Measurements from ENCODE around the gene MGST2.
A peak's percentile ranks its signal among the peaks of the same experiment; 100 is the strongest.

Gene MGST2

GRCh38 chr4:139734875-139735380, 69.3 kb downstream of the MGST2 start:
- peak; percentile 88 for DNase-seq (ENCODE audit: low read depth)
- TF ChIP-seq, protein P1, sequence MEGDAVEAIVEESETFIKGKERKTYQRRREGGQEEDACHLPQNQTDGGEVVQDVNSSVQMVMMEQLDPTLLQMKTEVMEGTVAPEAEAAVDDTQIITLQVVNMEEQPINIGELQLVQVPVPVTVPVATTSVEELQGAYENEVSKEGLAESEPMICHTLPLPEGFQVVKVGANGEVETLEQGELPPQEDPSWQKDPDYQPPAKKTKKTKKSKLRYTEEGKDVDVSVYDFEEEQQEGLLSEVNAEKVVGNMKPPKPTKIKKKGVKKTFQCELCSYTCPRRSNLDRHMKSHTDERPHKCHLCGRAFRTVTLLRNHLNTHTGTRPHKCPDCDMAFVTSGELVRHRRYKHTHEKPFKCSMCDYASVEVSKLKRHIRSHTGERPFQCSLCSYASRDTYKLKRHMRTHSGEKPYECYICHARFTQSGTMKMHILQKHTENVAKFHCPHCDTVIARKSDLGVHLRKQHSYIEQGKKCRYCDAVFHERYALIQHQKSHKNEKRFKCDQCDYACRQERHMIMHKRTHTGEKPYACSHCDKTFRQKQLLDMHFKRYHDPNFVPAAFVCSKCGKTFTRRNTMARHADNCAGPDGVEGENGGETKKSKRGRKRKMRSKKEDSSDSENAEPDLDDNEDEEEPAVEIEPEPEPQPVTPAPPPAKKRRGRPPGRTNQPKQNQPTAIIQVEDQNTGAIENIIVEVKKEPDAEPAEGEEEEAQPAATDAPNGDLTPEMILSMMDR (IDR thresholded peaks at IDR 0.05; ENCODE audit: low read length, missing control alignments), result peak; percentile 43
- peak overlapping the region; percentile 49 for H3K4me3 ChIP-seq (replicated peaks; ENCODE audit: low read depth, low read length)

- H3K4me3 ChIP-seq (replicated peaks; ENCODE audit: low read depth, low read length), result peak overlapping the region; percentile 49
- DNase-seq (ENCODE audit: low read depth), result no peak
- TF ChIP-seq, protein P1 (IDR thresholded peaks at IDR 0.05; ENCODE audit: low read length, missing control alignments), result no peak
Observed at GRCh38 chr4:139735381-139736273, 70.0 kb downstream of the MGST2 start.

DNA sequence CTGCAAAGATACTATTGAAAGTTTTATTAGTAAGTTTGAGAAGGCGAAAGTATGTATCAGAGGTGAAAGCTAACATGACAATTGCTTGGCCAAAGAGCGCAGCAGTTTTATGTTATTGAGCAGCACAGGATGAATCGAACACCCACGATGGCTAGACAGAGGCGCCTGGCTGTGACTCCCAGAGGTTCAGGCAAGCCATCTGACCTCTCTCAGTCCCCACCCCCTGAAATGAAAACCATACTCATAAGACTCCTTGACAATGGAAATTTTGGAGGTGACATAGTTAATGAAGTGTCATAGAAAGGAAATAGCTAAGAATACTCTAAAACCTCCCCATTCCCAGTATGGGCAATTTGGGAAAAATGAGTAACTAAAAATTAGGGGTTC, 70.6 kb downstream of the MGST2 start:
- no peak overlapping the region for H3K4me3 ChIP-seq (replicated peaks; ENCODE audit: low read depth, low read length)
- TF ChIP-seq, protein P1 (IDR thresholded peaks at IDR 0.05; ENCODE audit: low read length, missing control alignments), result no peak
- no peak for DNase-seq (ENCODE audit: low read depth)

DNA sequence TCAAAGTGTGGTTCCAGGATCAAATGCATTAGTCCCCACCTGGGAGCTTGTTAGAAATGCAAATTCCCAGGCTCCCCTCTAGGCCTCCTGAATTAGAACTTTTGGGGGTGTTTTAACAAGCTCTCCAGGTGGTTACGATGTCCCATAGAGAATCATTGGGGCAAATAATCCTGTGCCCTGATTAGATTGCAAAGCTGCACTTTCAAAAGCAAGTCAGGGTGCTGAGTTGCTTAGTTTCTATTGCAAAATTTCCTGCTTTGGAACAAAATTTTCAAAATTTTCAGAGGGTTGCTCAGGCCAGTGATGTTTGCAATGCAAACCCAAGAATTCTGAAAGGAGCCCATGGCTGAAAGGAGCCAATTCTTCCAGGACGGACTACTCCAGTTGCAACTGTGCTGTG, 71.0 kb downstream of the MGST2 start:
- TF ChIP-seq, protein P1 (IDR thresholded peaks at IDR 0.05; ENCODE audit: low read length, missing control alignments), result no peak
- DNase-seq (ENCODE audit: low read depth), result peak; percentile 34

GRCh38 chr4:139738846-139739613, 73.4 kb downstream of the MGST2 start:
- no peak overlapping the region for H3K4me3 ChIP-seq (replicated peaks; ENCODE audit: low read depth, low read length)
- TF ChIP-seq, protein P1 (IDR thresholded peaks at IDR 0.05; ENCODE audit: low read length, missing control alignments), result no peak
- no peak for DNase-seq (ENCODE audit: low read depth)

More for the DNA sequence above, 71.0 kb downstream of the MGST2 start:
- H3K4me3 ChIP-seq (replicated peaks; ENCODE audit: low read depth, low read length), result no peak overlapping the region

- peak overlapping the region; percentile 15 for H3K4me3 ChIP-seq (replicated peaks; ENCODE audit: low read depth, low read length)
- TF ChIP-seq, protein P1 (IDR thresholded peaks at IDR 0.05; ENCODE audit: low read length, missing control alignments), result no peak
- DNase-seq (ENCODE audit: low read depth), result no peak
Observed at GRCh38 chr4:139740121-139740520, 74.5 kb downstream of the MGST2 start.
